Neuronal stem cell (in vitro differentiated cells): ENCODE results near the gene HDDC3.
A peak's percentile ranks its signal among the peaks of the same experiment; 100 is the strongest.

Experiments used
- DNase-seq: peaks from one replicate; pipeline ENCODE4 v3.0.0-alpha.2; 2013; ENCODE audit warnings: low spot score
- H2AFZ ChIP-seq: one replicate; pipeline ENCODE4 v1.6.1; 2013; ENCODE audit warnings: mild to moderate bottlenecking, low read length, inconsistent platforms
- H2AK5ac ChIP-seq: 2 replicates; pipeline ENCODE4 v1.6.1; 2013; ENCODE audit warnings: low read depth, mild to moderate bottlenecking, inconsistent platforms, low read length, moderate library complexity, mixed read lengths
- H2BK120ac ChIP-seq: 2 replicates; pipeline ENCODE4 v1.6.1; 2013; ENCODE audit warnings: low read depth, mild to moderate bottlenecking, inconsistent platforms, low read length, moderate library complexity, mixed read lengths
- H2BK12ac ChIP-seq: one replicate; pipeline ENCODE4 v1.6.1; 2013; ENCODE audit warnings: low read length, inconsistent platforms
- H2BK15ac ChIP-seq: 2 replicates; pipeline ENCODE4 v1.6.1; 2013; ENCODE audit warnings: mild to moderate bottlenecking, low read length, inconsistent platforms, mixed read lengths
- H2BK5ac ChIP-seq: one replicate; pipeline ENCODE4 v1.6.1; 2013; ENCODE audit warnings: inconsistent platforms, mild to moderate bottlenecking, low read length, moderate library complexity
- H3K14ac ChIP-seq: one replicate; pipeline ENCODE4 v1.6.1; 2013; ENCODE audit warnings: low read length, inconsistent platforms
- H3K18ac ChIP-seq: 2 replicates; pipeline ENCODE4 v1.6.1; 2013; ENCODE audit warnings: low read length, inconsistent platforms
- H3K23ac ChIP-seq: 2 replicates; pipeline ENCODE4 v1.6.1; 2013; ENCODE audit warnings: low read depth, mild to moderate bottlenecking, mixed read lengths, low read length, inconsistent platforms; ENCODE audit not compliant: poor library complexity
- H3K27ac ChIP-seq: replicated peaks from 3 replicates; pipeline ENCODE4 v1.5.1; 2013; ENCODE audit warnings: low read length, inconsistent platforms
- H3K27me3 ChIP-seq, 3 experiments: 2 replicates each; pipeline ENCODE4 v1.6.1; 2013; ENCODE audit warnings: low read length in 3 of 3, mild to moderate bottlenecking in 2 of 3, inconsistent platforms in 1 of 3, low read depth in 1 of 3, mixed read lengths in 1 of 3, moderate library complexity in 1 of 3; ENCODE audit not compliant: control insufficient read depth in 3 of 3, insufficient read depth in 3 of 3
- H3K36me3 ChIP-seq, 2 donors: replicated peaks in 1 of 2; 2 replicates each; pipeline ENCODE4 v1.6.1; 2013; ENCODE audit warnings: low read length in 2 of 2; ENCODE audit not compliant: control insufficient read depth in 2 of 2, insufficient read depth in 2 of 2
- H3K4ac ChIP-seq: 2 replicates; pipeline ENCODE4 v1.6.1; 2013; ENCODE audit warnings: inconsistent platforms, mild to moderate bottlenecking, low read length, moderate library complexity
- H3K4me1 ChIP-seq, 2 donors: 1 replicate in 1 of 2; 2 replicates in 1 of 2; pipeline ENCODE4 v1.6.1; 2013; ENCODE audit warnings: low read length in 2 of 2, low read depth in 1 of 2; ENCODE audit not compliant: control insufficient read depth in 2 of 2, insufficient read depth in 1 of 2
- H3K4me2 ChIP-seq: one replicate; pipeline ENCODE4 v1.6.1; 2013; ENCODE audit warnings: mild to moderate bottlenecking, low read length, inconsistent platforms; ENCODE audit not compliant: insufficient read depth, poor library complexity, severe bottlenecking
- H3K4me3 ChIP-seq, 2 donors: 2 replicates each; pipeline ENCODE4 v1.5.1; 2013; ENCODE audit warnings: low read length in 2 of 2, mild to moderate bottlenecking in 2 of 2, inconsistent platforms in 1 of 2, moderate library complexity in 1 of 2
- H3K79me1 ChIP-seq: one replicate; pipeline ENCODE4 v1.6.1; 2013; ENCODE audit warnings: low read depth, mild to moderate bottlenecking, inconsistent platforms, low read length, moderate library complexity
- H3K9ac ChIP-seq: one replicate; pipeline ENCODE4 v1.6.1; 2013; ENCODE audit warnings: mild to moderate bottlenecking, low read depth, low read length, inconsistent platforms; ENCODE audit not compliant: poor library complexity
- H3K9me3 ChIP-seq, 2 donors: replicated peaks in 1 of 2; 2 replicates each; pipeline versions ENCODE3 to v1.6.1; 2013; ENCODE audit warnings: low read length in 2 of 2, mild to moderate bottlenecking in 2 of 2, inconsistent platforms in 1 of 2, low read depth in 1 of 2, mixed read lengths in 1 of 2, moderate library complexity in 1 of 2; ENCODE audit not compliant: control insufficient read depth in 2 of 2, insufficient read depth in 1 of 2
- H4K8ac ChIP-seq: one replicate; pipeline ENCODE4 v1.6.1; 2013; ENCODE audit warnings: low read depth, mild to moderate bottlenecking, inconsistent platforms, low read length, moderate library complexity
- H4K91ac ChIP-seq: one replicate; pipeline ENCODE4 v1.6.1; 2013; ENCODE audit warnings: low read length, low read depth, mild to moderate bottlenecking, inconsistent platforms; ENCODE audit not compliant: poor library complexity
- WGBS, 2 donors: extraction: QIAGEN DNeasy Blood & Tissue Kit; methylation state at CpG; one replicate each; pipeline ENCODE4 v1.1.7; 2013; ENCODE audit warnings: missing lambda C conversion rate in 2 of 2, mixed read lengths in 1 of 2; ENCODE audit not compliant: insufficient read length in 2 of 2, insufficient replicate concordance in 1 of 2; ENCODE audit errors: extremely low coverage in 2 of 2; 5-methylcytosine and 5-hydroxymethylcytosine counted together

Gene HDDC3

DNA sequence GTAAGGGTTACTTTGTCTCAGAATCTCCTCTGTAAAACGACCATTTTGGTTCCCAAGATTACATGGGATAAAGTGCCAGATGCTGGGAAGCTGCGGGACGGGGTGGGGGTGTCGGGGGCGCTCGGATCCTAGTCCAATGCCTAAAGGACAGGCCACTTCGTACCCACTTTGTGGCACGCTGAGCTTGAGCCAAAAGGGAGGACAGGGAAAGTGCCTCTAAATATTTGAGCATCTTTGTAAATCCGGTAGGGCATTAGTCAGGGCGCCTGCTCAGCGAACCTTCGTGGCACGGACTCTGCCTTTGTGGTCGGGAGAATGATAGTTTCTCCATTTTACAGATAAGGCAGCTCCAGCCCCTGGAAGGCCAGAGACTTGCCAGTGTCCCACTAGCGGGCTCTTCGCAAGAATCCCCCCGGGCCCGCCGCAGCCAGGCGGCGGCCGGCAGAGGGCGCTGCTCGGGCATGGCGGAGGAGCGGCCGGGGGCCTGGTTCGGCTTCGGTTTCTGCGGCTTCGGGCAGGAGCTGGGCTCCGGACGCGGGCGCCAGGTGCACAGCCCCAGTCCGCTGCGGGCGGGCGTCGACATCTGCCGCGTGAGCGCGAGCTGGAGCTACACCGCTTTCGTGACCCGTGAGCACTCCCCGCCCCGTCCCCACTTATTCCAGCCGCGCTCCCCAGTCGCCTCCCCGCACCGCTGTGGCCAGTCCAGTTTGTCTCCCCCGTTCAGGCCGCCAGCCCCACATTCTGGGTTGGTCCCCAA lies 24.1 kb upstream of the HDDC3 start:
- no CpG with 5 or more reads among the region's 56 CpGs for WGBS, 2 donors
- peaks cover 10% of the 10 kb centered on the region for H3K79me1 ChIP-seq

DNA sequence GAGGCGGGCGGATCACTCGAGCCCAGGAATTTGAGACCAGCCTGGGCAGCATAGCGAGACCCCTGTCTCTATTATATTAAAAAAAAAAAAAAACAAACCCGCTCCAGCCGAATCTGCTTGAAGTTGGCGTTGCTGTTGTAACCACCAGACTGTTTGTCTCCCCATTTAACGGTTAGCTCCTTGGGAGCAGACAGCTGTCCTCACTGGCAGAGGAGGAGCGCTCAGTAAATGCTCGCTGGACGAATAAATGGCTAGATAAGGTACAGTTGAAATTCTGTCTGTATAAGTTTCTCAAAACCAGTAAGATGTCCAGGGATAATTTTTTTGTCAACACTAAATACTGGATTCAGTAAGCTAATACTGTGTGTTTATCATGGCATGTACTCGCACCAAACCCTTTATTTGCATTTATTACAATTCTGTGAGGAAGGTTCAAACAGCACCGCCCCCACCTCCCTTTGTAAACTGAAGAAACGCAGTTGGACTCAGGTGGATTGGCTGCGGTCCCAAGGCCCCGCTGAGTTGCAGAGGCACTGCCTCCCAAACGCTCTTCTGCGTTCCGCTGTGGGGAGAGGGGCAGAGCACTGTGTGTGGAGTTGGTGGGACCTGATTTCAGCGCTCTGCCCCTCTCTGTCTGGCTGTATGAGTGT lies 23.4 kb upstream of the HDDC3 start:
- no peak overlapping the region for H4K91ac ChIP-seq
- H3K79me1 ChIP-seq: peaks cover 10% of the 10 kb centered on the region
- peaks cover 0 to 10% of the 10 kb centered on the region in 2 donors for H3K4me1 ChIP-seq
- WGBS, 2 donors: no CpG with 5 or more reads among the region's 20 CpGs
- peak overlapping the region; percentile 1 for H3K23ac ChIP-seq
- H3K14ac ChIP-seq: no peak overlapping the region
- H4K8ac ChIP-seq: no peak overlapping the region
- peak overlapping the region; percentile 82 for H2AK5ac ChIP-seq
- H2BK120ac ChIP-seq: no peak overlapping the region
- peak overlapping the region; percentile 71 for H2AFZ ChIP-seq
- H3K9ac ChIP-seq: no peak overlapping the region
- peaks cover 0 to 1% of the 10 kb centered on the region in 2 donors for H3K9me3 ChIP-seq
- peaks cover 0 to 4% (median 0%) of the 10 kb centered on the region in 3 experiments for H3K27me3 ChIP-seq
- peaks cover 26 to 43% of the 10 kb centered on the region in 2 donors for H3K36me3 ChIP-seq
- no peak overlapping the region for H2BK15ac ChIP-seq
- no peak overlapping the region for H2BK12ac ChIP-seq
- H3K4me3 ChIP-seq: peak overlapping the region in 1 of 2 donors; percentile 50
- no peak overlapping the region for H3K4ac ChIP-seq
- H3K27ac ChIP-seq: no peak overlapping the region
- DNase-seq: no peak
- peak overlapping the region; percentile 95 for H2BK5ac ChIP-seq
- H3K4me2 ChIP-seq: peak overlapping the region; percentile 86
- H3K18ac ChIP-seq: peak overlapping the region; percentile 96

More for the DNA sequence above, 24.1 kb upstream of the HDDC3 start:
- H3K4me3 ChIP-seq: peak overlapping the region; percentile 31 to 86
- H2AK5ac ChIP-seq: peak overlapping the region; percentile 91
- no peak overlapping the region for H3K14ac ChIP-seq
- no peak overlapping the region for H2BK120ac ChIP-seq
- H3K36me3 ChIP-seq: peaks cover 29 to 43% of the 10 kb centered on the region in 2 donors
- peaks cover 0 to 1% of the 10 kb centered on the region in 2 donors for H3K9me3 ChIP-seq
- H3K4me2 ChIP-seq: peak overlapping the region; percentile 90
- peak overlapping the region; percentile 95 for H3K9ac ChIP-seq
- DNase-seq: peak; percentile 81
- H4K91ac ChIP-seq: no peak overlapping the region
- H3K27me3 ChIP-seq: peaks cover 0 to 4% (median 0%) of the 10 kb centered on the region in 3 experiments
- no peak overlapping the region for H3K4ac ChIP-seq
- peak overlapping the region; percentile 1 for H3K23ac ChIP-seq
- H3K4me1 ChIP-seq: peaks cover 0 to 10% of the 10 kb centered on the region in 2 donors
- no peak overlapping the region for H4K8ac ChIP-seq
- H2AFZ ChIP-seq: peak overlapping the region; percentile 71
- H2BK12ac ChIP-seq: no peak overlapping the region
- no peak overlapping the region for H2BK5ac ChIP-seq
- H3K18ac ChIP-seq: peak overlapping the region; percentile 97
- no peak overlapping the region for H3K27ac ChIP-seq
- H2BK15ac ChIP-seq: peak overlapping the region; percentile 85

DNA sequence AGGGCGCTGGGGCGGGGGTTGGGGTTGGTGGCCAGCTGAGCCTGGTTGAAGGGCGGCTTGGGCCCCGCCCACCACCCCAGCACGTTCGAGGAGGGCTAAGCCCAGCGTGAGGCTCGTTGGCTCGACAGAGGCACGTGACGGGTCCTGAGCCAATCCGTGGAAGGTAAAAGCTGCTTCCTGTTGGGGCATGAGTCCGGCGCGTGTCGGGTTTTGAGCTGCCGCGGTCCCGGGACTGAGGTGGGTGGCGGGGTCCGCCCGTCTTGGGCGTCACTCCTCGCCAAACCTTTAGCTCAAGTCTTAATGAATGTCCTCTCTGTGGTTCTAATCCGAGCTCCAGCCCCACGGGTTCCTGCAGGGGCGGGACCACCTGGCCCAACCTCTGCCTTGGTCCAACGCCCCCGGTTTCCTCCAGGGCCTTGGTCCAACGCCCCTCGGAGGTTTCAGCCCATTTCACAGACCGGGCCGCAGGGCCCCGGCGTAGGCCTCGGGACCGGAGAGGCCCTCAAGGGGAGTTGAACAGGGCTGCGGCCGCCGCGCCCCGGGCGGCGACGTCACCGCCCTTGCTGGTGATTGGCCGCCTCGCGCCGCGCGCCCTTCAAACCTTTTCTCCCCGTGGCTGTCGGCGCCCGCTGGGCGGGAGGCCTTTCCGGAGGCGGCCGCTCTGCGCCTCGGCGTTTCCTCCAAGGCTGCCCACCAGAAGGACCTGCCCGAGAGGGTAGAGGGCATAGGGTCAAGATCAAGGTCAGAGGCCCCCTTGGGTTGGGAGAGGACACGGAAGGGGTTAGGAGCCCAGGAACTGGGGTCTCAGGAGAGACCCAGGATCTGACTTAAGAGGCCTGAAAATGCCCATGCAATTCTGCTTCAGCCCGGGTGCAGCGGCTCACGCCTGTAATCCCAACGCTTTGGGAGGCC lies 22.6 kb upstream of the HDDC3 start, which contains the start of gene RCCD1:
TSS of gene RCCD1 (plus strand) at position 173 of the 912 bp plus-strand sequence. CDS start 1,851 bp downstream, outside the sequence.
- Histone ChIP-seq H3K27me3 (peaks cover 0 to 4% (median 0%) of the 10 kb centered on the region in 3 experiments), H3K4ac (peak within 1 kb of the TSS; percentile 53), H3K18ac (peak within 1 kb of the TSS; percentile 96), H4K8ac (peak within 1 kb of the TSS; percentile 48), H2AFZ (peak within 1 kb of the TSS; percentile 65), H3K9ac (peak within 1 kb of the TSS; percentile 88), H2BK15ac (no peak within 1 kb of the TSS), H3K4me3 (peak within 1 kb of the TSS; percentile 50 to 91), H3K14ac (peak within 1 kb of the TSS; percentile 71), H2AK5ac (peak within 1 kb of the TSS; percentile 90), H3K36me3 (peaks cover 31 to 44% of the 10 kb centered on the region in 2 donors), H4K91ac (peak within 1 kb of the TSS; percentile 53), H2BK12ac (no peak within 1 kb of the TSS), H3K9me3 (peaks cover 0 to 1% of the 10 kb centered on the region in 2 donors), H3K4me1 (peaks cover 0 to 10% of the 10 kb centered on the region in 2 donors), H2BK5ac (peak within 1 kb of the TSS; percentile 95), H3K27ac (peak within 1 kb of the TSS; percentile 76), H2BK120ac (no peak within 1 kb of the TSS), H3K23ac (peak within 1 kb of the TSS; percentile 85), H3K4me2 (peak within 1 kb of the TSS; percentile 86), H3K79me1 (peaks cover 10% of the 10 kb centered on the region)
- peak; percentile 78 for DNase-seq
- no CpG with 5 or more reads among the region's 69 CpGs for WGBS, 2 donors
